DMS 273 treated with DMSO at 0.1 percent for 48 hours (cell line): ENCODE data around the gene TMPRSS6.
"Not testable (repeated sequence)": the region's sequence is repeated elsewhere in the genome, so short reads cannot be mapped to it uniquely, and the experiment has no call there.

Experiments
- DNase-seq: peaks from one replicate; lab custom pipeline; 2025; lab: John Stamatoyannopoulos, UW

Gene TMPRSS6

GRCh38 chr22:37088108-37088605, 21.4 kb downstream of the TMPRSS6 start:
- DNase-seq = no peak

GRCh38 chr22:37086184-37086583, 23.3 kb downstream of the TMPRSS6 start:
- DNase-seq = no peak

GRCh38 chr22:37084385-37084784, 25.1 kb downstream of the TMPRSS6 start:
- no peak for DNase-seq

GRCh38 chr22:37083914-37084313, 25.6 kb downstream of the TMPRSS6 start:
- no peak for DNase-seq

GRCh38 chr22:37082251-37082873, 27.2 kb downstream of the TMPRSS6 start:
- DNase-seq = no peak

GRCh38 chr22:37080838-37081237, 28.7 kb downstream of the TMPRSS6 start:
- DNase-seq = no peak

GRCh38 chr22:37080438-37080837, 29.1 kb downstream of the TMPRSS6 start:
- no peak for DNase-seq

- no peak for DNase-seq
Measured at GRCh38 chr22:37079668-37080171, 29.8 kb downstream of the TMPRSS6 start.

- no peak for DNase-seq
Measured at GRCh38 chr22:37079158-37079557, 30.4 kb downstream of the TMPRSS6 start.

- no peak for DNase-seq
Measured at GRCh38 chr22:37077802-37078448, 31.6 kb downstream of the TMPRSS6 start.

GRCh38 chr22:37075822-37076433, 33.6 kb downstream of the TMPRSS6 start:
- no peak for DNase-seq

- no peak for DNase-seq
Measured at GRCh38 chr22:37075046-37075445, 34.5 kb downstream of the TMPRSS6 start.

- no peak for DNase-seq
Measured at GRCh38 chr22:37074537-37074936, 35.0 kb downstream of the TMPRSS6 start.

GRCh38 chr22:37072673-37073072, 36.8 kb downstream of the TMPRSS6 start:
- no peak for DNase-seq

GRCh38 chr22:37071850-37072592, 37.5 kb downstream of the TMPRSS6 start:
- not testable (repeated sequence) for DNase-seq

- no peak for DNase-seq
Measured at GRCh38 chr22:37070744-37071143, 38.8 kb downstream of the TMPRSS6 start.

GRCh38 chr22:37070334-37070733, 39.2 kb downstream of the TMPRSS6 start:
- DNase-seq = no peak

GRCh38 chr22:37069719-37070118, 39.8 kb downstream of the TMPRSS6 start:
- DNase-seq = no peak

- no peak for DNase-seq
Measured at GRCh38 chr22:37069319-37069718, 40.2 kb downstream of the TMPRSS6 start.

GRCh38 chr22:37068859-37069258, 40.7 kb downstream of the TMPRSS6 start:
- no peak for DNase-seq

GRCh38 chr22:37067428-37067827, 42.1 kb downstream of the TMPRSS6 start:
- no peak for DNase-seq

- DNase-seq = no peak
Measured at GRCh38 chr22:37065961-37066360, 43.6 kb downstream of the TMPRSS6 start.
